ENCODE data around the gene TPP1. TPM values are rescaled to one million over a fixed set of nuclear protein-coding genes. Genes with fewer than 3 reads are reported as not detected.
A peak's percentile ranks its signal among the peaks of the same experiment; 100 is the strongest.

Gene TPP1
- total and polyA plus RNA-seq, 2 of the 13 experiments (the other 11 are each of a cell fraction or from before 2014, with no cell fraction given): 13.9 to 74.6 TPM

- TF ChIP-seq, protein P1, sequence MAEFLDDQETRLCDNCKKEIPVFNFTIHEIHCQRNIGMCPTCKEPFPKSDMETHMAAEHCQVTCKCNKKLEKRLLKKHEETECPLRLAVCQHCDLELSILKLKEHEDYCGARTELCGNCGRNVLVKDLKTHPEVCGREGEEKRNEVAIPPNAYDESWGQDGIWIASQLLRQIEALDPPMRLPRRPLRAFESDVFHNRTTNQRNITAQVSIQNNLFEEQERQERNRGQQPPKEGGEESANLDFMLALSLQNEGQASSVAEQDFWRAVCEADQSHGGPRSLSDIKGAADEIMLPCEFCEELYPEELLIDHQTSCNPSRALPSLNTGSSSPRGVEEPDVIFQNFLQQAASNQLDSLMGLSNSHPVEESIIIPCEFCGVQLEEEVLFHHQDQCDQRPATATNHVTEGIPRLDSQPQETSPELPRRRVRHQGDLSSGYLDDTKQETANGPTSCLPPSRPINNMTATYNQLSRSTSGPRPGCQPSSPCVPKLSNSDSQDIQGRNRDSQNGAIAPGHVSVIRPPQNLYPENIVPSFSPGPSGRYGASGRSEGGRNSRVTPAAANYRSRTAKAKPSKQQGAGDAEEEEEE (CRISPR knock-in tag; IDR thresholded peaks at IDR 0.05; ENCODE audit: borderline replicate concordance): no peak
- TF ChIP-seq MAFK (conservative IDR thresholded peaks at IDR 0.05 in 1 of 2, IDR thresholded peaks at IDR 0.05 in 1 of 2; ENCODE audit: low read length in 2 of 2) (no peak), SIX4 (CRISPR knock-in tag; IDR thresholded peaks at IDR 0.05) (no peak), SALL1 (CRISPR knock-in tag; IDR thresholded peaks at IDR 0.05) (peak; percentile 44; the same call in 1 of the 2 replicates), NR2F6 (IDR thresholded peaks at IDR 0.05) (peak; percentile 47; the same call in 1 of the 2 replicates), NR2F6 (CRISPR knock-in tag; IDR thresholded peaks at IDR 0.05) (peak; percentile 66), ATF5 (CRISPR knock-in tag; IDR thresholded peaks at IDR 0.05; ENCODE audit: low read depth) (no peak), POLR2G (IDR thresholded peaks at IDR 0.05; ENCODE audit: low read depth, low read length) (no peak), NR2F1 (CRISPR knock-in tag; IDR thresholded peaks at IDR 0.05) (0 out of 4 replicates have a peak, but pooled peaks of 1 of the 2 experiments have one; percentile 45), ZMYM4 (CRISPR knock-in tag; IDR thresholded peaks at IDR 0.05) (no peak), ZNF382 (CRISPR knock-in tag; IDR thresholded peaks at IDR 0.05; ENCODE audit: borderline replicate concordance) (no peak), SRSF1 (optimal IDR thresholded peaks at IDR 0.05; ENCODE audit: low read depth, low read length) (no peak), KDM5B (CRISPR knock-in tag; IDR thresholded peaks at IDR 0.05; ENCODE audit: borderline replicate concordance) (no peak), MEIS2 (CRISPR knock-in tag; IDR thresholded peaks at IDR 0.05) (peak; percentile 34; the same call in 1 of the 2 replicates), ZNF674 (CRISPR knock-in tag; IDR thresholded peaks at IDR 0.05; ENCODE audit: low read depth) (no peak), ELF3 (CRISPR knock-in tag; IDR thresholded peaks at IDR 0.05) (0 out of 2 replicates have a peak, but pooled peaks have one; percentile 38), ASH2L (IDR thresholded peaks at IDR 0.05; ENCODE audit: insufficient read length, low read depth, low read length) (peak; percentile 32)
- TF ChIP-seq, protein P2, sequence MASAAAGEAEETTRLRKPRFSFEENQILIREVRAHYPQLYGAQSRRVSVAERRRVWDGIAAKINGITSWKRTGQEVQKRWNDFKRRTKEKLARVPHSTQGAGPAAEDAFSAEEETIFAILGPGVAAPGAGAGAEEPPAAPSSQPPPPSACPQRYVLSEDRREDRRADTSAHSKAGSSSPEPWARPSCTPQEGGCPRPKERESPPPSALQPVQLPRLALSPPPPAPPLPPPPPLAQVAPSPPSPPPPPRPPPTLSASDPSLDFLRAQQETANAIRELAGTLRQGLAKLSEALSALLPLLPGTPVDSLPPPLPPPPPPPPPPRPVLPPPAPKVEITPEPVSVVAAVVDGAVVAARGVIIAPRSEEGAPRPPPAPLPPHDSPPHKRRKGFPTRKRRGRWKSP (CRISPR knock-in tag; IDR thresholded peaks at IDR 0.05): no peak
- TF ChIP-seq, protein P3, sequence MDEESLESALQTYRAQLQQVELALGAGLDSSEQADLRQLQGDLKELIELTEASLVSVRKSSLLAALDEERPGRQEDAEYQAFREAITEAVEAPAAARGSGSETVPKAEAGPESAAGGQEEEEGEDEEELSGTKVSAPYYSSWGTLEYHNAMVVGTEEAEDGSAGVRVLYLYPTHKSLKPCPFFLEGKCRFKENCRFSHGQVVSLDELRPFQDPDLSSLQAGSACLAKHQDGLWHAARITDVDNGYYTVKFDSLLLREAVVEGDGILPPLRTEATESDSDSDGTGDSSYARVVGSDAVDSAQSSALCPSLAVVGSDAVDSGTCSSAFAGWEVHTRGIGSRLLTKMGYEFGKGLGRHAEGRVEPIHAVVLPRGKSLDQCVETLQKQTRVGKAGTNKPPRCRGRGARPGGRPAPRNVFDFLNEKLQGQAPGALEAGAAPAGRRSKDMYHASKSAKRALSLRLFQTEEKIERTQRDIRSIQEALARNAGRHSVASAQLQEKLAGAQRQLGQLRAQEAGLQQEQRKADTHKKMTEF (CRISPR knock-in tag; IDR thresholded peaks at IDR 0.05): no peak
- TF ChIP-seq, protein P4, sequence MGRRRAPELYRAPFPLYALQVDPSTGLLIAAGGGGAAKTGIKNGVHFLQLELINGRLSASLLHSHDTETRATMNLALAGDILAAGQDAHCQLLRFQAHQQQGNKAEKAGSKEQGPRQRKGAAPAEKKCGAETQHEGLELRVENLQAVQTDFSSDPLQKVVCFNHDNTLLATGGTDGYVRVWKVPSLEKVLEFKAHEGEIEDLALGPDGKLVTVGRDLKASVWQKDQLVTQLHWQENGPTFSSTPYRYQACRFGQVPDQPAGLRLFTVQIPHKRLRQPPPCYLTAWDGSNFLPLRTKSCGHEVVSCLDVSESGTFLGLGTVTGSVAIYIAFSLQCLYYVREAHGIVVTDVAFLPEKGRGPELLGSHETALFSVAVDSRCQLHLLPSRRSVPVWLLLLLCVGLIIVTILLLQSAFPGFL (CRISPR knock-in tag; IDR thresholded peaks at IDR 0.05): no peak
Measured at GRCh38 chr11:6635082-6635932, 16.1 kb upstream of the TPP1 start (continued).

All from HepG2 (cell line).